ENCODE measurements around the gene MND1.

GRCh38 chr4:153326513-153326912 is 18.0 kb upstream of the MND1 start:
- TF ChIP-seq, protein P1, sequence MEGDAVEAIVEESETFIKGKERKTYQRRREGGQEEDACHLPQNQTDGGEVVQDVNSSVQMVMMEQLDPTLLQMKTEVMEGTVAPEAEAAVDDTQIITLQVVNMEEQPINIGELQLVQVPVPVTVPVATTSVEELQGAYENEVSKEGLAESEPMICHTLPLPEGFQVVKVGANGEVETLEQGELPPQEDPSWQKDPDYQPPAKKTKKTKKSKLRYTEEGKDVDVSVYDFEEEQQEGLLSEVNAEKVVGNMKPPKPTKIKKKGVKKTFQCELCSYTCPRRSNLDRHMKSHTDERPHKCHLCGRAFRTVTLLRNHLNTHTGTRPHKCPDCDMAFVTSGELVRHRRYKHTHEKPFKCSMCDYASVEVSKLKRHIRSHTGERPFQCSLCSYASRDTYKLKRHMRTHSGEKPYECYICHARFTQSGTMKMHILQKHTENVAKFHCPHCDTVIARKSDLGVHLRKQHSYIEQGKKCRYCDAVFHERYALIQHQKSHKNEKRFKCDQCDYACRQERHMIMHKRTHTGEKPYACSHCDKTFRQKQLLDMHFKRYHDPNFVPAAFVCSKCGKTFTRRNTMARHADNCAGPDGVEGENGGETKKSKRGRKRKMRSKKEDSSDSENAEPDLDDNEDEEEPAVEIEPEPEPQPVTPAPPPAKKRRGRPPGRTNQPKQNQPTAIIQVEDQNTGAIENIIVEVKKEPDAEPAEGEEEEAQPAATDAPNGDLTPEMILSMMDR (IDR thresholded peaks at IDR 0.05), result no peak
- TF ChIP-seq POLR2A (IDR thresholded peaks at IDR 0.05), result no peak
